ENCODE data around the gene STAT1.
A peak's percentile ranks its signal among the peaks of the same experiment; 100 is the strongest.

Gene STAT1

GRCh38 chr2:191013932-191014652 is at the start of gene STAT1:
Gene STAT1, minus strand, starts transcription at chr2:191014171. Its CDS starts 4,168 bp downstream, at chr2:191010003.
- DNase-seq (ENCODE audit: low spot score) = peak; percentile 92

- DNase-seq (ENCODE audit: low spot score) = no peak
Measured at GRCh38 chr2:191063584-191063983, 49.6 kb upstream of the STAT1 start.

GRCh38 chr2:191061381-191061980 is 47.5 kb upstream of the STAT1 start:
- no peak for DNase-seq (ENCODE audit: low spot score)

GRCh38 chr2:191059308-191059707 is 45.3 kb upstream of the STAT1 start:
- no peak for DNase-seq (ENCODE audit: low spot score)

- no peak for DNase-seq (ENCODE audit: low spot score)
Measured at GRCh38 chr2:191056228-191056627, 42.3 kb upstream of the STAT1 start.

- DNase-seq (ENCODE audit: low spot score) = no peak
Measured at GRCh38 chr2:191053256-191053655, 39.3 kb upstream of the STAT1 start.

GRCh38 chr2:191051825-191052778 is 38.1 kb upstream of the STAT1 start:
- peak; percentile 23 for DNase-seq (ENCODE audit: low spot score)

- DNase-seq (ENCODE audit: low spot score) = no peak
Measured at GRCh38 chr2:191051177-191051576, 37.2 kb upstream of the STAT1 start.

GRCh38 chr2:191050640-191050987 is 36.6 kb upstream of the STAT1 start:
- no peak for DNase-seq (ENCODE audit: low spot score)

GRCh38 chr2:191049728-191050639 is 36.0 kb upstream of the STAT1 start:
- no peak for DNase-seq (ENCODE audit: low spot score)

GRCh38 chr2:191048073-191048472 is 34.1 kb upstream of the STAT1 start:
- DNase-seq (ENCODE audit: low spot score) = no peak

GRCh38 chr2:191045141-191045540 is 31.2 kb upstream of the STAT1 start:
- DNase-seq (ENCODE audit: low spot score) = no peak

- DNase-seq (ENCODE audit: low spot score) = no peak
Measured at GRCh38 chr2:191043438-191043837, 29.5 kb upstream of the STAT1 start.

GRCh38 chr2:191041418-191042161 is 27.6 kb upstream of the STAT1 start:
- no peak for DNase-seq (ENCODE audit: low spot score)

- no peak for DNase-seq (ENCODE audit: low spot score)
Measured at GRCh38 chr2:191039616-191040015, 25.6 kb upstream of the STAT1 start.

GRCh38 chr2:191038741-191039140 is 24.8 kb upstream of the STAT1 start:
- DNase-seq (ENCODE audit: low spot score) = no peak

GRCh38 chr2:191038241-191038725 is 24.3 kb upstream of the STAT1 start:
- DNase-seq (ENCODE audit: low spot score) = no peak

GRCh38 chr2:191037351-191037750 is 23.4 kb upstream of the STAT1 start:
- DNase-seq (ENCODE audit: low spot score) = no peak

GRCh38 chr2:191036363-191036762 is 22.4 kb upstream of the STAT1 start:
- DNase-seq (ENCODE audit: low spot score) = no peak

GRCh38 chr2:191032588-191033429 is 18.8 kb upstream of the STAT1 start:
- DNase-seq (ENCODE audit: low spot score) = no peak

Data from hematopoietic multipotent progenitor cell treated with erythropoietin and hydrocortisone succinate and interleukin-3 and kit ligand, for 17 days (in vitro differentiated cells).